ENCODE measurements around the gene ZNF780A.
"Not testable (repeated sequence)": the region's sequence is repeated elsewhere in the genome, so short reads cannot be mapped to it uniquely, and the experiment has no call there.

The ZNF780A gene

DNA sequence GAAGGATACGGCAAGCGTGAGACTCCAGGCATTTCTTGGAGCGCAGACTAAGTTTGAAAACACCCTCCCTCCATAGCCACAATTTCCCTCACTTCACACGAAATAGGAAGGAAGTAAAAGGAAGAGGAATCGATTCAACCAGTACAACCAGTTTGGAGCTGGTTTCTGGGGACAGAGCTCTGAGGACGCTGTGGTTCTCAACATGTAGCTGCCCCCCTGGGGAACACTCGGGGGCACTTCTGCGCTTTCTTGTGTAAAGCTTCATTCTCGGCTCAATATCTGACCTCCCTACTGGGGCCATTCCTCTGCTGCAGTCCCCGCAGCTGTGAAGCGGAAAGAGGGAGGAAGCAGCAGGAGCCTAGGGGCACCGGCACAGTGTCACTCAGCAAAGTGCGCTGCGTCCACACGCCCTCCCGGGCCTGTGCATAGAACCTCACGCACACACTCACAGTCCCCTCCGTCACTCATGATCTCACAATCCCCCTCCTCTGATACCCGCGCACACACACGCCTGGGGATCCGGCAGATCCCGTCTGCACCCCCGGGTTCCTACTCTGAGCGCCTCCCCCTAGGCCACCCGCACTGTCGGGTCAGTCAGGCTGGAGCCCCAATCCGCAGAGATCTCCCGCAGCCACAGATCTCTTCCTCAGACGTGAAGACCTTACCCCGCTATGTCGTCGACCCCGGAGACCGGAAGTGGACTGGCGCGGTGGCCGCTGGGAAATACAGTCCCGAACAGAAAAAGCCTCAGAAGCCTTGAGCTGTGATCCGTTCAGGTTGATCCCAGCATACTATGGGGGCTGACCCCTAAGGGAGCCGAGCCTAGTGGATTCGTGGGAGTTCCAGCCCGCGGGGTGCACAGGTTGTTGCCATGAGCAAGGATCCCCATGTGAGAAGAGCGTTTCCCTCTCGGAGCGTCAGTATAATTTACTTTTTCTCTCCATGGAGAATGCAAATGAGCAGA lies at the start of gene ZNF780A:
Gene ZNF780A, minus strand, starts transcription at position 703 of the 964 bp plus-strand sequence. CDS start 6,190 bp downstream, outside the sequence.
- peak; percentile 75 for DNase-seq (ENCODE audit: low spot score)

GRCh38 chr19:40139533-40140287 lies 49.0 kb upstream of the ZNF780A start:
- DNase-seq (ENCODE audit: low spot score): peak; percentile 60

- DNase-seq (ENCODE audit: low spot score): no peak
Observed at GRCh38 chr19:40136818-40137217, 46.1 kb upstream of the ZNF780A start.

GRCh38 chr19:40134866-40135265 lies 44.1 kb upstream of the ZNF780A start:
- DNase-seq (ENCODE audit: low spot score): no peak

DNA sequence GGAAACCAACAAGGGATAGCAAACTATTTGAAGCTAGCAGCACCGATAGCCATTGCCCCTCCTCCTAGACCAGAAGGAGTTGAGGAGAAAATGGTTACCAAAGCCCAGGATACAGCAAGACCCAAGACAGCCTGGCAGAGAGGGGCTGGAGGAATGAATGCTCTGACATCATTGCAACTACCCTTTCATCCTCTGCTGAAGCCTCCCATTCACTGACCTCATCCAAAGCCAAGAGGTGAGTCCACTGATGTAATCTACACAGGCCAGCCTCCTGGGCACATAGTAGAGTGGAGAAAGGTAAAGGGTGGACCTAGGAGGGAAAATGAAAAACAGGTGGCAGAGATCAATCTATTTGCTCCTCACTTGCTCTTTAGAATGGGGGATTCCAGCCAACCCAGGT lies 42.7 kb upstream of the ZNF780A start:
- no peak for DNase-seq (ENCODE audit: low spot score)

- DNase-seq (ENCODE audit: low spot score): no peak
Observed at GRCh38 chr19:40130013-40130412, 39.3 kb upstream of the ZNF780A start.

GRCh38 chr19:40129425-40129824 lies 38.7 kb upstream of the ZNF780A start:
- no peak for DNase-seq (ENCODE audit: low spot score)

GRCh38 chr19:40128991-40129390 lies 38.2 kb upstream of the ZNF780A start:
- no peak for DNase-seq (ENCODE audit: low spot score)

DNA sequence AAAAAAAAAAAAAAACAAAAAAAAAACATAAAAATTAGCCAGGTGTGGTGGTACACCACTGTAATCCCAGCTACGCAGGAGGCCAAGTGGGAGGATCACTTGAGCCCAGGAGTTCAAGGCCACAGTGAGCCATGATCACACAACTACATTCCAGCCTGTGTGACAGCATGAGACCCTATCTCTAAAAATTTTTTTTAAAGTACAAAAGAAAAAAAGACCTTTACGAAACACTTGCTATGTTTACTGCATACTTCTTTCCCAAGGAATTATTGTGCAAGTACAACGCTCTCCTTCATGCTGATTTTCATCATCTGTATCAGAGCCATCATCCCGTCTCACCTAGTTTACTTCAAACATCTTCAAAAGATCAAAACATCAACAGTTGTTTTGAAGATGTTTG lies 28.6 kb upstream of the ZNF780A start:
- no peak for DNase-seq (ENCODE audit: low spot score)

- not testable (repeated sequence) for DNase-seq (ENCODE audit: low spot score)
Observed at GRCh38 chr19:40118638-40119037, 27.9 kb upstream of the ZNF780A start.

- no peak for DNase-seq (ENCODE audit: low spot score)
Observed at GRCh38 chr19:40116075-40116474, 25.3 kb upstream of the ZNF780A start.

- not testable (repeated sequence) for DNase-seq (ENCODE audit: low spot score)
Observed at GRCh38 chr19:40114119-40114518, 23.4 kb upstream of the ZNF780A start.

DNA sequence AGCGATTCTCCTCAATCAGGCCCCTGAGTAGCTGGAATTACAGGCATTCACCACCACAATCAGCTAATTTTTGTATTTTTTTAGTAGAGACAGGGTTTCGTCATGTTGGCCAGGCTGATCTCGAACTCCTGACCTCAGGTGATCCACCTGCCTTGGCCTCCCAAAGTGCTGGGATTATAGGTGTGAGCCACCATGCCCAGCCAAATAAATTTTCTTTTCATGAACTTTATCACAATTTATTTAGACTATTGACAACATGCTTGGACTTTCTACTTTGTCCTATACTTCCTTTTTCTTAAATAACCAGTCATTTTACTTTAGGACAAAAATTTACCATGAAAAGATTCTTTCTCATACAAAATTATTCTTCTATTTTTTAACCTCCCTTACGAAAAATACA lies 21.5 kb upstream of the ZNF780A start:
- DNase-seq (ENCODE audit: low spot score): not testable (repeated sequence)

DNA sequence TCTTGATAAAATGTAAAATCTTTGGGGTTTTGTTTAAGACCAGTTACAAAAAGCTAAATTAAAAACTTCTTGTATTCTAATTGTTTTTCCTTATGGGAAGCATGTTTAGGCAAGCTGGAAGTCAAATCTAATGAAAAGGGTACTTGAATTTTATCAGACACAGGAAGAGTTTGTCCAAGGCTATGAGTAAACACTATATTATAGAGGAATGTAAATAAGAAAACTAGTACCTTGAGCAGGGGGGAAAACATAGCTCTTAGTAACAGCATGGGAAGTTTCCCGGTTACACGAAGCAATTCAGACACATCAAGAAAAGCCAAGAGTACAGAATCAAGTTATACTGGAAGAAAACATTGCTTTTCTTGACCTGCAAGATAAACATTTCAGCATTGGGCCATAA lies 19.8 kb upstream of the ZNF780A start:
- no peak for DNase-seq (ENCODE audit: low spot score)

- DNase-seq (ENCODE audit: low spot score): no peak
Observed at GRCh38 chr19:40104754-40105153, 14.0 kb upstream of the ZNF780A start.

DNA sequence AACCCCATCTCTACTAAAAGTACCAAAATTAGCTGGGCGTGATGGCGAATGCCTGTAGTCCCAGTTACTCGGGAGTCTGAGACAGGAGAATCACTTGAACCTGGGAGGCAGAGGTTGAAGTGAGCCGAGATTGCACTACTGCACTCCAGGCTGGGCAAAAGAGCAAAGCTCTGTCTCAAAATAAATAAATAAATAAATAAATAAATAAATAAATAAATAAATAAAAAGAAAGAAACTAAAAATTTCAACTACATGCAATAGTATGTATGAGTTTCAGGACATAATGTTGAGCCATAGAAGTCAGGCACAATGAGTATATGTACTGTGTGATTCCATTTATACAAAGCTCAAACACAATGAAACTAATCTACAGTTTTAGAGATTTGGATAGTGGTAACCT lies 12.9 kb upstream of the ZNF780A start:
- no peak for DNase-seq (ENCODE audit: low spot score)

- no peak for DNase-seq (ENCODE audit: low spot score)
Observed at GRCh38 chr19:40101813-40102212, 11.1 kb upstream of the ZNF780A start.

- no peak for DNase-seq (ENCODE audit: low spot score)
Observed at GRCh38 chr19:40093416-40093815, 2.7 kb upstream of the ZNF780A start.

DNA sequence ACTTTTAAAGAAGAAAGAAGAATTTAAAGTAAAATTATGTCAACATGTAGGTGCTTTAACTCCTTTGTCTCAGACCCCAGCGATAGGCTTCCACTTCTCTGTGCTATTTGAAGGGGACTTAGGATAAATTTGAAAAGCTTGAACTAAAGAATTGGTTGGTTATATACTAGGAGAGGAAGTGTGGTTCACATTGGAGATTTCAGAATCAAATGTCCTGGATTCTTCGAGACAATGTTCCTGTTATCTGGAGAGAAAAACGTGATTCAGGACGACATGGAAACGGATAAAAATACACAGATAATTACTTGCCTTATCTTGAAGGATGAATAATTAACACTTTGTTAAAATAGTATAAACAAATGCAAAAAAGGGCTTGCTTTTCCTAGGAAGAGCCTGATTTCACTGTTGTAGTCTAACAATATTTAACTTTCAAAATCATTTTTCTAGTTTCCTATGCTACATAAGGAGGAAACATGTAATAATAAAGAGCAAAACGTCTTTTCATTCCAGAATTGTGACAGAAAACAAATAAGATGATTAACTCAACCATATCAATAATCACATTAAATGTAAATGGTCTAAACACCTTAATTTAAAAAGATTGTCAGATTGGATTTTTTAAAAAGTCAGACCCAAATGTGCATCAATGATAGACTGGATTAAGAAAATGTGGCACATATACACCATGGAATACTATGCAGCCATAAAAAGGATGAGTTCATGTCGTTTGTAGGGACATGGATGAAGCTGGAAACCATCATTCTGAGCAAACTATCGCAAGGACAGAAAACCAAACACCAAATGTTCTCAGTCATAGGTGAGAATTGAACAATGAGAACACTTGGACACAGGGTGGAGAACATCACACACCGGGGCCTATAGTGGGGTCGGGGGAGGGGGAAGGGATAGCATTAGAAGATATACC lies 724 bp upstream of the ZNF780A start:
- DNase-seq (ENCODE audit: low spot score): no peak

GRCh38 chr19:40089462-40089861 lies 1.3 kb downstream of the ZNF780A start:
- no peak for DNase-seq (ENCODE audit: low spot score)

DNA sequence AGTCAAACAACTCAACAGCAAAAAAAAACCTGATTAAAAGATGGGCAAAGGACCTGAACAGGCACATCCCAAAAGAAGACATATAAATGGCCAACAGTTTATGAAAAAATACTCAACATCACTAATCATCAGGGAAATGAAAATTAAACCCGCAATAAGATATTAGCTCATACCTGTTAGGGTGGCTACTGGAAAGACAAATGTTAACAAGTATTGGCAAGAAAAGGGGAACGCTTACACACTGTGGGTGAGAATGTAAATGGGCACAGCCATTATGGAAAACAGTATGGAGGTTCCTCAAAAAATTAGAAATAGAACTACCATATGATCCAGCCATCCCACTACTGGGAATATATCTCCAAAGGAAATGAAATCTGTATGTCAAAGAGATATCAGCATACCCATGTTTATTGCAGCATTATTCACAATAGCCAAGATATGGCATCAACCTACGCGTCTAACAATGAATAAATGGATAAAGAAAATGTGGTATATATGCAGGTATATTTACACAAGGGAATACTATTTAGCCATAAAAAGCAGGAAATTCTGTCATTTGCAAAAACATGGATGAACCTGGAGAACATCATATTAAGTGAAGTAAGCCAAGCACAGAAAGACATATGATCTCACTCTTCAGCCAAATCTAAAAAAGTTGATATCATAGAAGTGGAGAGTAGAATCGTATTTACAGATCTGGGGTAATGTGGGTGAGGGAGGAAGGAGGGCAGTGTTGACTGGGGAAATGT lies 2.3 kb downstream of the ZNF780A start:
- DNase-seq (ENCODE audit: low spot score): no peak
